ENCODE data around the gene CDC42SE1. TPM values are rescaled to one million over a fixed set of nuclear protein-coding genes. Genes with fewer than 3 reads are reported as not detected.

The CDC42SE1 gene, protein sequence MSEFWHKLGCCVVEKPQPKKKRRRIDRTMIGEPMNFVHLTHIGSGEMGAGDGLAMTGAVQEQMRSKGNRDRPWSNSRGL
- total RNA-seq = 47.5 and 47.9 TPM in 2 replicates

DNA sequence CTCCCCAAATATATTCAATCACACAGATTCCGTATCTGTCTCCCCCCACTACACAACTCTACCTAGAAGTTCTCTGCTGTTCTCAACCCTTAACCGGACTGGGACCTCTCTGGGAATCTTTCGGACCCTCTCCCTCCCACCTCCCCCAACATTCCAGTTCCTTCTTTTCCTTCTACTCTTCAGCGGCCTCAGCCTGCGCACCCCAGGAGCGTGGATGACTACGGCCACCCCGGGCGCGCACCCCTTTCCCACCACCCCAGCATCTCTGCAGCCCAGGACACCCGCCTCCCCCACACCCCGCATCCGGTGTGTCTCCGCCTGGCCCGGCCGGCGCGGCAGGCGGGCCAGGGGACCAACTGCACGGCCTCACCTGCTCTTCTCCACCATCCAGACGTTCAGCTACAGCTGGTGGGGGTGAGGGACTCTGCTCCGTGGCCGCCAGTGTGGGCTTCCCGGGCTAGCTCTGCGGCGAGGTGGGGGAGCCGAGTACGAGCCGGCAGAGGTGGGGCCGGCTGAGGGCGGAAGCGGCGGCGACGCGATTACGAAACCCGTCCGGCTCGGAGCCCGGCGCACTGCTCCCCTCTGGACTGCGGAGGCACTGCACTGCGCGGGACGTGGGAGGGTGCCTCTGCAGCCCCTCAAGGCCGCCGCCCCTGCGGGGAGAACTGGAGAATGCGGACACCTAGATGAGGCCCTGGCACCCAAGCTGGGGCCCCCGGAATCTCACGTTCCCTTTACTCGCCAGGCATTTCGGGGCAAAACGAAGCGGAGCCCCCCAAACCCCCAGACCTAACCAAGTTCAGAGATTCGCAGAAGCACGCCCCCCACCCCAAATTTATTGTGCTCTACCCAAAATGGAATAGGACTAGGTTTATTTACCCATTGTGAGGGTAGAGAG, at the start of gene CDC42SE1:
TSS of gene CDC42SE1 (minus strand) at position 514 of the 898 bp plus-strand sequence. CDS start 3,892 bp downstream, outside the sequence.

DNA sequence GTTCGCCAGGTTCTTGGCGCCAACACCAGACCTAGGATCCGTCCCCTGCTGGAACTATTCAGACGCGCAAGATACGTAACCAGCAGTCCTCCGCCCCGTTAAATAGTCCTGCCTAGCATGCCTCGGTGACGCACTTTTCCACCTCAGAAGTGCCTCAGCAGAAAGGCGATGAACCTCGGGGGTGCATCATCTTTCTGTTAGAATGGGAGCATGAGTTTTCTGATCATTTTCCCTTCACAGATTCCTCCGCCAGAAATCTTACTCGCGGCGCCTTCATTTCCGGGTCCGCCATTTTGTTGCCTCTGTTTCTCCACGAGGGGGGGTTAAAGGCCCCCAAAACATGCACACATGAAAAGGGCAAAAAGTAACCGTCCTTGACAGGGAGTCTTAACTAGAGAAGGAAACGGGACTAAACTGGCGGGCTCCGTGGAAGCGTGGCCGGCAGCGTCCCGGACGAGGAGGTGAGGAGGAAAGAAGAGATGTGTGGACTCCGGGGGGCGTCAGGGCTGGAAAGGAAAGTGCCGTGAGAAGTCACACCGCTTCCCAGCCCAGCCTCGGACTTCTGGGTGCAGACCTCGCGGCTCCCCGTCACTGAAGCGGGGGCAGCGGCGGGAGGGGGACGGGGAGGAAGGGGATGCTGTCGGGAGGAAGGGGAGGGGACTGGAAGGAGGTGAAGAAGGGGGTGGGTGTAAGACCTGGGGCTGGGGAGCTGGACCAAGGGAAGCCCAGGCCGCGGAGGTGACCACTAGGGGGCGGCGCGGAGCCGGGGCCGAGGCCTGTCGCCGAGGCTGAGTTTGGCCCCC, 11.3 kb upstream of the CDC42SE1 start, which contains the start of gene GABPB2:
TSS of gene GABPB2 (plus strand) at position 288 of the 803 bp plus-strand sequence. CDS start 17,429 bp downstream, outside the sequence.

DNA sequence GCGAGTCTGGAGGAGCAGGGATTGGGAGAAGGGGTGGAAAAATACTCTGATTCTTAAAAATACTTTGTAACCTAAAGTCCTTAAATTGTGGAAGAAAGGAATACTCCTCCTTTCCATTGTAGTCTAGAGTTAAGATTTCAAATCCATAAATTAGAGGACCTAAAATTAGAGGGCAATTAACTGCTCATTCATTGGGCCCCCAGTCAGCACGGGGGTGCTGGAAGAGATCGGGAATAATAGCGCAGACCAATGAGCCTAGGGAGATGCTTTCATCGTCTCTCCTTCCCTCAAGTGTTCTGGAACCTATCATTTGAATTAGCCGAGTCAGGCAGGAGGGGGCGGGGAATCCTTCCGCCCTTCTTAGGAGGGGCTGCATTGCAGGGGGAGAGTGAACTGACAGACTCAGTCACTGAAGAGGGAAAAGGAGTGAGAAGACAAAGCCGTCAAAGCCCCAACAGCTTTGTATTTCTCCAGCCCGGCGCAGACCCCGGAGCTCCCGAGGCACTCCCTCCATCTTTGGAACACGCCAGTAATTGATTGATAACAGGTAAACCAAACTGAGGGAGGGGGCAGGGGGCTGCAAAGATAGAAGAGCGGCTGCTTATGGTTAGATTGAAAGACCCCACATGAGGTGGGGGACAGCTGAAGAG, 710 bp upstream of the CDC42SE1 start, which contains the start of gene MLLT11:
TSS of gene MLLT11 (plus strand) at position 391 of the 650 bp plus-strand sequence. CDS start 6,828 bp downstream, outside the sequence.

DNA sequence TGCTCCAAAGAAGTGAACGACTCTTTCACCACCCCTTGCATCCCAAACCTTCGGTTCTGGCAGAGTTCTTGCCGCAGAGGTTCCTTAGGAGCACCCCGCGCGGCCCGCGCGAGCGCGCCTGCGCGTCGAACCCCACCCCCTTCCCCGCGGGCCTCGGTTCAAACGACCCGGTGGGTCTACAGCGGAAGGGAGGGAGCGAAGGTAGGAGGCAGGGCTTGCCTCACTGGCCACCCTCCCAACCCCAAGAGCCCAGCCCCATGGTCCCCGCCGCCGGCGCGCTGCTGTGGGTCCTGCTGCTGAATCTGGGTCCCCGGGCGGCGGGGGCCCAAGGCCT, 11.9 kb downstream of the CDC42SE1 start, which contains the start of gene C1orf56:
TSS of gene C1orf56 (plus strand) at position 161 of the 334 bp plus-strand sequence. CDS start at position 258, 97 bp downstream.

DNA sequence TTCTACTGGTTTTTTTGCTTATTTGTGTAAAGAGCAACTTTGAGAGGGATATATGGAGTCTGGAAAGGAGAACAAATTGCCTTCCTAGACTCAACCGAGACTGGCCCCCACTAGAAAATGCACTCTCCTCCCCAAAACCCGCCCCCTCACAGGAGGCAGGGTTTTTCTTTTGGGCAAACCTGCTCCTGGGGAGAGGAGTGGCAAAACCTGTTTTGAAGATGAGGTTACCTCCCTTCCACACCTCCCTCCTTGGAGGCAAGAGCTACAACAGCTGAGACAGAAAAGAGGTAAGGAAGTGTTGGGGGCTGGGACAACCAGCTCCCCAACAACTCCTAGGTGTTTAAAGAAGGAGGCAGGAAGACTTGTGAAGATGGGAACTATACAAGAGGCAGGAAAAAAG, 23.1 kb downstream of the CDC42SE1 start, which contains the start of gene BNIPL:
TSS of gene BNIPL (plus strand) at position 231 of the 400 bp plus-strand sequence. CDS start at position 371, 140 bp downstream.

DNA sequence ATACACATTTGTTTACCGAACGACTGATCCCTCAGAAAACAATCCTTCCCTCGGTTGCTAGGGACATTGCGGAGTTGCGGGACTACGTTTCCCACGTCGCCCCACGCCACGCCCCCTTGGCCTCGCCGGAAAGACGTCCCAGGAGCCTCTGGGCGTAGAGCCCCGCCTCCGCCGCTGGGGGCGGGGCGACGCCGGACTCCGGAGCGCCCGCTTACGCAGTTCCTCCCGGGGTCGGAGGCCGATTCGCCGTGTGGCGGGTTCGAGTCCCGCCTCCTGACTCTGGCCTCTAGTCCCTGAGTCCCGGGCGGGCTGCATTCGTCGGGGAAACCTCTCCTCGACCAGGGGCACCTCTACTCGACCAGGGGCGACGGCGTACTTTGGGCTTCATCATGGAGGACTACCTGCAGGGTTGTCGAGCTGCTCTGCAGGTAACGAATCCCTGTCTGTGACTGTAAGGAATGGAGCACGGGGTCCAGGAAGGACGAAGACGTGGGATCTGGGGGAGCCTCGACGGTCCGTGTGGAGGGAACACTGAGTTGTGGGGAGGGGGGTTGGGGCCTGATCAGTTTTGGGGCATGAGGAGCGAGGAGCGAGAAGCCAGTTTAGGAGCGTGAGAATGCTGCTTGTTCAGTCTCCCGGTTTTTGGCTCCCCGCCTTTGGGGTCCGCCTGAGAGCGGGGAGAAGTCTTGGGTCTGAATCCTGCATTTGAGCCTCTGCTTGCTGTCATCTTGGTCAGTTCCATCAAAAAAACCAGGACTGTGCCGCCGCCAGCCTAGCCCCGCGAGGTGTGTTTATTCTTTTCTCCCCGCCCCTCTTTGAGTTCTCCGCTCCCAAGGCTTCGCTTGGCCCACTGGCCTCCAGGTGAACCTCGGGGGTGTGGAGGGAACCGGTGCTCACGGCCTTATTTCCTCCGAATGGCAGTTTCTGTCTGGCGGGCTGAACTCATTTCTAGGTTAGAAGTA, 50.9 kb downstream of the CDC42SE1 start, which contains the start of gene PRUNE1:
TSS of gene PRUNE1 (plus strand) at position 206 of the 962 bp plus-strand sequence. CDS start at position 390, 184 bp downstream.

DNA sequence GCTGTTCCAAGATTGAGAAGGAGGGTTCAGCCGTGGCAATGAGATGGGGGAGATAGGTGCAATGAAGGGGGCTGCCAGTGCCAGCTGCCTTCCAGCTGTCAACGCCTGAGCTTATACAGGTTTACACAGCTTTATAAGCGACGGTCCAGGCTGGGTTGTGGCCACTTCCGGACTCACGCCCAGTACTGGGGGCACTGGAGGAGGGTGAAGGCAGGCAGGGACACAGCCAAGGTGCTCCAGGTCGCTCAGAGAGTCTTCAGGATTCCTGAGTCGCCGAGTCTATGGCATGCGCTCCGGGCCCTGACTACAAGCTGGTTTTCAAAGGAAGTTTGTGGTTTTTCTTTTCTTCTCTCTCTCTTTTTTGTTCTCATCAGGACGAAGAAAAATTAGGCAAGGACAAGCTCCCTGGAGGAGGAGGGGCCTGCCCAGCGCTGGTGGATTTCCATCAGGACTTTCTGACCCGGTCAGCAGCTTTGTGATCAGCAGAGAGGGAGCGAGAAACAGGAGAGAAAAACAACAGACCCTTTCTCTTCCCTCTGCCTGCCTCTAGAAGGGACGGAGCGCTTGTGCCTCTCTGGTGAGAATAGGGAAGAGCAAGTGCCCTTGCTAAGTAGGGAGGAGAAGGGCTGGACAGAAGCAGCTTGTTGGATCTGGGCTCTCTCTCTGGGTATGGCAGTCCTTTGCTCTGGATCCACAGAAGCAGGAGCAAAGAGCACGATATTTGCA, 52.9 kb downstream of the CDC42SE1 start, which contains the start of gene MINDY1:
TSS of gene MINDY1 (minus strand) at position 576 of the 726 bp plus-strand sequence. CDS start 4,285 bp downstream, outside the sequence.

Other genes starting within 250 kb of the CDC42SE1 start
- 15.0 and 27.9 TPM in 2 replicates for gene ARNT, start 183.0 kb downstream of the CDC42SE1 start, total RNA-seq
- gene CTXND2, start 172.5 kb downstream of the CDC42SE1 start, total RNA-seq = not detected in 2 replicates
- gene SETDB1, start 133.3 kb downstream of the CDC42SE1 start, total RNA-seq = 20.9 and 30.4 TPM in 2 replicates
- gene CERS2, start 84.8 kb downstream of the CDC42SE1 start, total RNA-seq = 146 and 174 TPM in 2 replicates
- 0.33 and 1.3 TPM in 2 replicates for gene ANXA9, start 77.3 kb downstream of the CDC42SE1 start, total RNA-seq
- gene MINDY1, start 52.7 kb downstream of the CDC42SE1 start, total RNA-seq = 12.1 and 27.3 TPM in 2 replicates
- 17.8 and 21.6 TPM in 2 replicates for gene PRUNE1, start 51.2 kb downstream of the CDC42SE1 start, total RNA-seq
- 0.33 TPM in 1 of 2 replicates, not detected in the other for gene BNIPL, start 23.0 kb downstream of the CDC42SE1 start, total RNA-seq
- 2.0 and 3.0 TPM in 2 replicates for gene C1orf56, start 11.9 kb downstream of the CDC42SE1 start, total RNA-seq
- 10.9 and 23.8 TPM in 2 replicates for gene MLLT11, start 775 bp upstream of the CDC42SE1 start, total RNA-seq
- 2.8 and 3.4 TPM in 2 replicates for gene GABPB2, start 11.1 kb upstream of the CDC42SE1 start, total RNA-seq
- gene SEMA6C, start 87.0 kb upstream of the CDC42SE1 start, total RNA-seq = 5.4 and 8.0 TPM in 2 replicates
- not detected in 2 replicates for gene TNFAIP8L2, start 97.0 kb upstream of the CDC42SE1 start, total RNA-seq
- gene LYSMD1, start 106.3 kb upstream of the CDC42SE1 start, total RNA-seq = 5.2 and 7.1 TPM in 2 replicates
- gene SCNM1, start 106.5 kb upstream of the CDC42SE1 start, total RNA-seq = 44.0 and 51.2 TPM in 2 replicates
- 0.63 TPM in 1 of 2 replicates, not detected in the other for gene TMOD4, start 116.4 kb upstream of the CDC42SE1 start, total RNA-seq
- gene VPS72, start 130.6 kb upstream of the CDC42SE1 start, total RNA-seq = 45.8 and 54.4 TPM in 2 replicates
- 51.7 and 62.7 TPM in 2 replicates for gene PIP5K1A, start 138.9 kb upstream of the CDC42SE1 start, total RNA-seq
- 131 and 152 TPM in 2 replicates for gene PSMD4, start 195.1 kb upstream of the CDC42SE1 start, total RNA-seq
- gene ZNF687, start 222.7 kb upstream of the CDC42SE1 start, total RNA-seq = 17.4 and 25.1 TPM in 2 replicates